H9 (cell line): ENCODE data around the gene PSMD1. TPM values are rescaled to one million over a fixed set of nuclear protein-coding genes. Genes with fewer than 3 reads are reported as not detected.

Experiments
- DNase-seq: peaks from one replicate; pipeline ENCODE4 v3.0.0-alpha.2; 2017
- H2AFZ ChIP-seq: one replicate; pipeline ENCODE4 v1.6.1; 2013; ENCODE audit warnings: mild to moderate bottlenecking, low read length, control low read depth, moderate library complexity
- H2AK5ac ChIP-seq: 2 replicates; pipeline ENCODE4 v1.6.1; 2013; ENCODE audit warnings: low read length, control low read depth, mixed read lengths; ENCODE audit not compliant: insufficient read length
- H2BK120ac ChIP-seq: one replicate; pipeline ENCODE4 v1.6.1; 2013; ENCODE audit warnings: low read depth, mild to moderate bottlenecking, low read length, control low read depth, inconsistent platforms; ENCODE audit not compliant: poor library complexity, severe bottlenecking
- H2BK12ac ChIP-seq: 2 replicates; pipeline ENCODE4 v1.6.1; 2013; ENCODE audit warnings: low read length, control low read depth, mixed read lengths, low read depth; ENCODE audit not compliant: insufficient read length
- H2BK15ac ChIP-seq: 2 replicates; pipeline ENCODE4 v1.6.1; 2013; ENCODE audit warnings: low read depth, low read length, control low read depth
- H2BK20ac ChIP-seq: one replicate; pipeline ENCODE4 v1.6.1; 2013; ENCODE audit warnings: low read depth, mild to moderate bottlenecking, low read length, control low read depth, inconsistent platforms; ENCODE audit not compliant: poor library complexity, severe bottlenecking
- H2BK5ac ChIP-seq: 2 replicates; pipeline ENCODE4 v1.6.1; 2013; ENCODE audit warnings: low read length, control low read depth, mixed read lengths; ENCODE audit not compliant: insufficient read length
- H3K14ac ChIP-seq: 2 replicates; pipeline ENCODE4 v1.6.1; 2013; ENCODE audit warnings: low read length, control low read depth; ENCODE audit not compliant: insufficient read depth
- H3K18ac ChIP-seq: 2 replicates; pipeline ENCODE4 v1.6.1; 2013; ENCODE audit warnings: low read depth, mild to moderate bottlenecking, mixed read lengths, low read length, control low read depth; ENCODE audit not compliant: insufficient read length
- H3K23ac ChIP-seq: 2 replicates; pipeline ENCODE4 v1.6.1; 2013; ENCODE audit warnings: low read length, control low read depth, mixed read lengths, low read depth; ENCODE audit not compliant: insufficient read length
- H3K23me2 ChIP-seq: 2 replicates; pipeline ENCODE4 v1.6.1; 2013; ENCODE audit warnings: low read depth, mild to moderate bottlenecking, mixed read lengths, low read length, control low read depth; ENCODE audit not compliant: insufficient read length, poor library complexity, severe bottlenecking
- H3K27ac ChIP-seq: 2 replicates; pipeline ENCODE4 v1.5.1; 2013; ENCODE audit warnings: low read length, control low read depth, mixed read lengths, low read depth; ENCODE audit not compliant: insufficient read length
- H3K27me3 ChIP-seq: 2 replicates; pipeline ENCODE4 v1.6.1; 2013; ENCODE audit warnings: low read length, control low read depth, inconsistent platforms; ENCODE audit not compliant: insufficient read depth
- H3K4ac ChIP-seq: 2 replicates; pipeline ENCODE4 v1.6.1; 2013; ENCODE audit warnings: low read depth, mild to moderate bottlenecking, control low read depth, inconsistent platforms, low read length, moderate library complexity
- H3K4me1 ChIP-seq: 2 replicates; pipeline ENCODE4 v1.6.1; 2013; ENCODE audit warnings: low read length, control low read depth, inconsistent platforms; ENCODE audit not compliant: insufficient read depth
- H3K4me2 ChIP-seq: 2 replicates; pipeline ENCODE4 v1.6.1; 2013; ENCODE audit warnings: low read length, control low read depth, mixed read lengths; ENCODE audit not compliant: insufficient read length, insufficient read depth
- H3K56ac ChIP-seq: 2 replicates; pipeline ENCODE4 v1.6.1; 2013; ENCODE audit warnings: low read depth, mild to moderate bottlenecking, mixed read lengths, low read length, control low read depth; ENCODE audit not compliant: insufficient read length
- H3K79me1 ChIP-seq: 2 replicates; pipeline ENCODE4 v1.6.1; 2013; ENCODE audit warnings: low read depth, mild to moderate bottlenecking, moderate library complexity, low read length, control low read depth, inconsistent platforms; ENCODE audit not compliant: insufficient read depth, poor library complexity, severe bottlenecking
- H3K79me2 ChIP-seq: 2 replicates; pipeline ENCODE4 v1.6.1; 2013; ENCODE audit warnings: low read length, control low read depth, inconsistent platforms; ENCODE audit not compliant: insufficient read depth
- H3K9ac ChIP-seq: 2 replicates; pipeline ENCODE4 v1.6.1; 2013; ENCODE audit warnings: low read length, control low read depth, mixed read lengths; ENCODE audit not compliant: insufficient read length; ENCODE audit errors: extremely low read depth
- H3K9me3 ChIP-seq: one replicate; pipeline ENCODE4 v1.6.1; 2013; ENCODE audit warnings: low read depth, low read length, inconsistent platforms; ENCODE audit not compliant: control insufficient read depth
- H3T11ph ChIP-seq: one replicate; pipeline ENCODE4 v1.6.1; 2013; ENCODE audit warnings: mild to moderate bottlenecking, low read length, control low read depth, inconsistent platforms
- H4K20me1 ChIP-seq: one replicate; pipeline ENCODE4 v1.6.1; 2013; ENCODE audit not compliant: control insufficient read depth, insufficient read length, insufficient read depth
- H4K5ac ChIP-seq: 2 replicates; pipeline ENCODE4 v1.6.1; 2013; ENCODE audit warnings: low read depth, mild to moderate bottlenecking, mixed read lengths, low read length, control low read depth; ENCODE audit not compliant: insufficient read length
- H4K8ac ChIP-seq: replicated peaks from 2 replicates; pipeline ENCODE4 v1.6.1; 2013; ENCODE audit warnings: low read length, control low read depth, mixed read lengths, low read depth; ENCODE audit not compliant: insufficient read length
- H4K91ac ChIP-seq: 2 replicates; pipeline ENCODE4 v1.6.1; 2013; ENCODE audit warnings: low read depth, mild to moderate bottlenecking, moderate library complexity, mixed read lengths, low read length, control low read depth; ENCODE audit not compliant: insufficient read length
- H3K27ac Mint-ChIP-seq, 3 experiments: 2 replicates in 2 of 3; 3 replicates in 1 of 3; pipeline ENCODE4 v1.8.0; 2020 to 2021; ENCODE audit warnings: mixed read lengths in 3 of 3, mild to moderate bottlenecking in 1 of 3, moderate library complexity in 1 of 3
- H3K27me3 Mint-ChIP-seq: 2 replicates; pipeline ENCODE4 v1.8.0; 2021; ENCODE audit warnings: low read depth, mild to moderate bottlenecking, moderate library complexity, mixed read lengths
- H3K36me3 Mint-ChIP-seq, 3 experiments: 2 replicates in 2 of 3; 3 replicates in 1 of 3; pipeline ENCODE4 v1.8.0; 2020 to 2021; ENCODE audit warnings: low read depth in 3 of 3, mixed read lengths in 3 of 3; ENCODE audit not compliant: insufficient read depth in 1 of 3
- H3K4me1 Mint-ChIP-seq, 2 experiments: 2 replicates each; pipeline ENCODE4 v1.8.0; 2020; ENCODE audit warnings: mixed read lengths in 2 of 2
- H3K4me3 Mint-ChIP-seq, 2 experiments: 2 replicates in 1 of 2; 3 replicates in 1 of 2; pipeline ENCODE4 v1.8.0; 2020 to 2021; ENCODE audit warnings: mild to moderate bottlenecking in 2 of 2, mixed read lengths in 2 of 2, moderate library complexity in 1 of 2
- H3K9me3 Mint-ChIP-seq, 2 experiments: 2 replicates in 1 of 2; 3 replicates in 1 of 2; pipeline ENCODE4 v1.8.0; 2020; ENCODE audit warnings: mild to moderate bottlenecking in 2 of 2, mixed read lengths in 2 of 2, moderate library complexity in 1 of 2
- CTCF ChIP-seq: fragments of 200-600 bp; sonication (generic); conservative IDR thresholded peaks from 3 replicates; pipeline ENCODE4 v1.8.0; 2021; ENCODE audit warnings: antibody characterized with exemption, mild to moderate bottlenecking
- WGBS: extraction: QIAGEN DNeasy Blood & Tissue Kit; methylation state at CpG from one replicate; pipeline ENCODE4 v1.1.7; 2013; ENCODE audit warnings: missing lambda C conversion rate, low lambda C conversion rate, mixed read lengths; ENCODE audit not compliant: insufficient read length; ENCODE audit errors: extremely low coverage; 5-methylcytosine and 5-hydroxymethylcytosine counted together
- total RNA-seq: library from RNA; stranded (reverse); gene quantifications from 2 replicates; pipeline ENCODE4 v1.2.1, GENCODE V29; 2021

The PSMD1 gene
- total RNA-seq, 1 experiment from 2014 or later = 166 TPM

DNA sequence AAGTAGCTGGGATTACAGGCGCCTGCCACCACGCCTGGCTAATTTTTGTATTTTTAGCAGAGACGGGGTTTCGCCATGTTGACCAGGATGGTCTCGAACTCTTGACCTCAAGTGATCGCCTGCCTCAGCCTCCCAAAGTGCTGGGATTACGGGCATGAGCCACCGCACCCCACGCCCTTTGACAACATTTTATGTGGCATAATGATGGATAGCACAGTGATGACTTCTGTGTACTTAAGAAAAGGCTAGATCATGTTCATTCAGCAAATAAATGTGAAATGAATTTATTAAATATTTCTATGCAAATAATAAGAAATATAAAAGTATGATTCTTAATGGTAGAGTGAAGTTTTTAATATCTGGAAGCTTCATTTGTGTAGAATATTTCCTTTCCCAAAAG, 70.8 kb downstream of the PSMD1 start:
- H3K27ac ChIP-seq = no peak overlapping the region
- H3K4me2 ChIP-seq = no peak overlapping the region
- TF ChIP-seq CTCF = no peak
- H4K91ac ChIP-seq = no peak overlapping the region
- no peak overlapping the region for H3K23ac ChIP-seq
- no peaks in the 10 kb centered on the region for H4K20me1 ChIP-seq
- no peak overlapping the region for H4K8ac ChIP-seq
- H3K4me1 ChIP-seq = peaks cover 4% of the 10 kb centered on the region; the same call in 1 of the 2 replicates
- no peak overlapping the region for H2BK20ac ChIP-seq
- no peaks in the 10 kb centered on the region for H3K9me3 ChIP-seq
- H3K4ac ChIP-seq = no peak overlapping the region
- no peak overlapping the region for H3K56ac ChIP-seq
- H3K14ac ChIP-seq = no peak overlapping the region
- no peak overlapping the region for H3K18ac ChIP-seq
- H3K9me3 Mint-ChIP-seq = no peaks in the 10 kb centered on the region
- H2AFZ ChIP-seq = no peak overlapping the region
- no peak overlapping the region for H2BK5ac ChIP-seq
- WGBS = no CpG with 5 or more reads among the region's 9 CpGs
- H2AK5ac ChIP-seq = no peak overlapping the region
- H3K27me3 ChIP-seq = no peaks in the 10 kb centered on the region
- H3K27ac Mint-ChIP-seq = no peak overlapping the region
- H4K5ac ChIP-seq = no peak overlapping the region
- no peak overlapping the region for H3K9ac ChIP-seq
- no peak overlapping the region for H2BK12ac ChIP-seq
- H3K36me3 Mint-ChIP-seq = no peaks in the 10 kb centered on the region
- H2BK120ac ChIP-seq = no peak overlapping the region
- no peak for DNase-seq
- peaks cover 36 to 37% of the 10 kb centered on the region in 2 experiments for H3K4me1 Mint-ChIP-seq
- H2BK15ac ChIP-seq = no peak overlapping the region
- no peaks in the 10 kb centered on the region; the same call in 1 of the 2 replicates for H3K79me2 ChIP-seq
- H3T11ph ChIP-seq = no peak overlapping the region
- H3K79me1 ChIP-seq = no peaks in the 10 kb centered on the region
- H3K27me3 Mint-ChIP-seq = no peaks in the 10 kb centered on the region
- H3K23me2 ChIP-seq = no peaks in the 10 kb centered on the region
- H3K4me3 Mint-ChIP-seq = no peak overlapping the region
